Gastrocnemius medialis (tissue), 4 donors: ENCODE data around the gene TSHZ3. TPM values are rescaled to one million over a fixed set of nuclear protein-coding genes. Genes with fewer than 3 reads are reported as not detected.

Source experiments
- ATAC-seq, 2 donors: fragments of 150-250 bp; one replicate each; pipeline ENCODE4 v1.9.1; 2016
- DNase-seq, 2 donors: peaks; one replicate each; pipeline ENCODE4 v3.0.0-alpha.2; 2019
- H3K27ac ChIP-seq, 4 donors: fragments of 200-600 bp; sonication (generic); 1 replicate in 1 of 4; 2 replicates in 3 of 4; pipeline ENCODE4 v1.5.1; 2016 to 2018; ENCODE audit warnings: mild to moderate bottlenecking in 2 of 4, moderate library complexity in 1 of 4
- H3K27me3 ChIP-seq, 3 donors: fragments of 200-600 bp; sonication (generic) in 2 of 3; 1 replicate in 1 of 3; 2 replicates in 2 of 3; pipeline versions ENCODE4 v1.5.1 to v1.6.0; 2016 to 2019; ENCODE audit warnings: mild to moderate bottlenecking in 1 of 3, moderate library complexity in 1 of 3
- H3K36me3 ChIP-seq, 2 donors: fragments of 200-600 bp; sonication (generic) in 1 of 2; one replicate each; pipeline ENCODE4 v1.5.1; 2017 to 2018
- H3K4me1 ChIP-seq, 2 donors: fragments of 200-600 bp; sonication (generic) in 1 of 2; one replicate each; pipeline ENCODE4 v1.5.1; 2016 to 2017; ENCODE audit warnings: mild to moderate bottlenecking in 2 of 2
- H3K4me3 ChIP-seq, 4 donors: fragments of 200-600 bp; sonication (generic) in 3 of 4; 1 replicate in 1 of 4; 2 replicates in 3 of 4; pipeline ENCODE4 v1.5.1; 2016 to 2019; ENCODE audit warnings: mild to moderate bottlenecking in 2 of 4
- H3K9me3 ChIP-seq, 3 donors: fragments of 200-600 bp; sonication (generic) in 2 of 3; 1 replicate in 1 of 3; 2 replicates in 2 of 3; pipeline ENCODE4 v1.5.1; 2016 to 2019
- CTCF ChIP-seq, 5 experiments: fragments of 450-650 bp in 3 of 5; fragments of 200-600 bp in 2 of 5; sonication (generic) in 2 of 5; IDR thresholded peaks in 4 of 5; conservative IDR thresholded peaks in 1 of 5; 1 replicate in 4 of 5; 2 replicates in 1 of 5; pipeline ENCODE4 v1.5.1; 2016 to 2019; ENCODE audit warnings: antibody characterized with exemption in 5 of 5, mild to moderate bottlenecking in 3 of 5, moderate library complexity in 3 of 5
- POLR2A ChIP-seq, 2 donors: fragments of 450-650 bp; IDR thresholded peaks; one replicate each; pipeline ENCODE4 v1.6.1; 2017; ENCODE audit warnings: antibody characterized with exemption in 2 of 2, mild to moderate bottlenecking in 2 of 2, moderate library complexity in 2 of 2
- in situ Hi-C, 4 donors: fragments of 200-750 bp; cut with MboI; loops; one replicate each; pipeline versions ENCODE4 v1.15.0 to v1.8.0; 2017; ENCODE audit warnings: low sequenced_read_pairs in 4 of 4
- intact Hi-C: fragments of 100-400 bp; cut with DNase I; formaldehyde crosslinking; loops from one replicate; pipeline ENCODE4 v1.15.1; 2023; ENCODE audit warnings: low total_unique reads
- total RNA-seq, 4 donors: library from RNA; depleted of rRNA; stranded (reverse); fragments of >200 nt; gene quantifications; one replicate each; pipeline versions ENCODE4 v1.1.0 to v1.2.3, GENCODE V29; 2016

TSHZ3 gene
- total RNA-seq, 4 donors from 2014 or later, result 1.6 to 2.3 (median 1.9) TPM

- TF ChIP-seq POLR2A (IDR thresholded peaks at IDR 0.05) (no peak), CTCF (IDR thresholded peaks at IDR 0.05 in 4 of 5, conservative IDR thresholded peaks at IDR 0.05 in 1 of 5) (no peak)
- Histone ChIP-seq H3K36me3 (no peaks in the 10 kb centered on the region), H3K4me3 (no peak overlapping the region), H3K4me1 (peaks cover 4 to 18% of the 10 kb centered on the region in 2 donors), H3K27ac (no peak overlapping the region), H3K27me3 (peaks cover 0 to 11% (median 0%) of the 10 kb centered on the region in 3 donors), H3K9me3 (no peaks in the 10 kb centered on the region)
- in situ Hi-C loops, result no loop called here
- intact Hi-C loops, result no loop called here
- DNase-seq (no peak), ATAC-seq (no peak)
Measured at GRCh38 chr19:31312677-31313244, 36.5 kb downstream of the TSHZ3 start.

GRCh38 chr19:31312009-31312676, 37.1 kb downstream of the TSHZ3 start:
- in situ Hi-C loops, result no loop called here
- DNase-seq (no peak), ATAC-seq (no peak)
- peaks cover 0 to 11% (median 0%) of the 10 kb centered on the region in 3 donors for H3K27me3 ChIP-seq
- no peak overlapping the region for H3K4me3 ChIP-seq
- H3K36me3 ChIP-seq, result no peaks in the 10 kb centered on the region
- intact Hi-C loops, result no loop called here
- no peaks in the 10 kb centered on the region for H3K9me3 ChIP-seq
- peaks cover 0 to 15% of the 10 kb centered on the region in 2 donors for H3K4me1 ChIP-seq
- H3K27ac ChIP-seq, result no peak overlapping the region
- TF ChIP-seq POLR2A (IDR thresholded peaks at IDR 0.05), result no peak

- Histone ChIP-seq H3K27ac (no peak overlapping the region), H3K4me1 (peaks cover 0 to 5% of the 10 kb centered on the region in 2 donors), H3K27me3 (peaks cover 0 to 5% (median 0%) of the 10 kb centered on the region in 3 donors), H3K36me3 (no peaks in the 10 kb centered on the region), H3K4me3 (no peak overlapping the region), H3K9me3 (no peaks in the 10 kb centered on the region)
- DNase-seq (no peak), ATAC-seq (no peak)
- TF ChIP-seq CTCF (IDR thresholded peaks at IDR 0.05 in 4 of 5, conservative IDR thresholded peaks at IDR 0.05 in 1 of 5) (no peak), POLR2A (IDR thresholded peaks at IDR 0.05) (no peak)
- intact Hi-C loops (no loop called here), in situ Hi-C loops (no loop called here)
Measured at GRCh38 chr19:31310432-31311133, 38.7 kb downstream of the TSHZ3 start.

- H3K9me3 ChIP-seq, result no peaks in the 10 kb centered on the region
- no peak for ATAC-seq
- intact Hi-C loops (no loop called here), in situ Hi-C loops (no loop called here)
- H3K4me1 ChIP-seq, result no peaks in the 10 kb centered on the region
- no peak overlapping the region for H3K4me3 ChIP-seq
- no peak overlapping the region for H3K27ac ChIP-seq
- TF ChIP-seq CTCF (IDR thresholded peaks at IDR 0.05 in 4 of 5, conservative IDR thresholded peaks at IDR 0.05 in 1 of 5) (no peak), POLR2A (IDR thresholded peaks at IDR 0.05) (no peak)
- no peaks in the 10 kb centered on the region for H3K36me3 ChIP-seq
- no peaks in the 10 kb centered on the region for H3K27me3 ChIP-seq
- DNase-seq, result no peak
Measured at GRCh38 chr19:31308781-31309180, 40.5 kb downstream of the TSHZ3 start.

- Histone ChIP-seq H3K4me3 (no peak overlapping the region), H3K36me3 (no peaks in the 10 kb centered on the region), H3K27me3 (no peaks in the 10 kb centered on the region), H3K9me3 (no peaks in the 10 kb centered on the region), H3K27ac (no peak overlapping the region), H3K4me1 (no peaks in the 10 kb centered on the region)
- DNase-seq (no peak), ATAC-seq (no peak)
- intact Hi-C loops (no loop called here), in situ Hi-C loops (no loop called here)
- TF ChIP-seq CTCF (IDR thresholded peaks at IDR 0.05 in 4 of 5, conservative IDR thresholded peaks at IDR 0.05 in 1 of 5) (no peak), POLR2A (IDR thresholded peaks at IDR 0.05) (no peak)
Measured at GRCh38 chr19:31307071-31307669, 42.1 kb downstream of the TSHZ3 start.
